ENCODE data around the gene GIMAP2.

The GIMAP2 gene

GRCh38 chr7:150737265-150738055, 52.0 kb downstream of the GIMAP2 start, which contains the start of gene GIMAP5:
Gene GIMAP5, plus strand, starts transcription at chr7:150737418. Its CDS starts 3,467 bp downstream, at chr7:150740885.
- Histone ChIP-seq H3K27ac (no peak within 1 kb of the TSS), H3K27me3 (peaks cover 19% of the 10 kb centered on the region), H3K9me3 (no peaks in the 10 kb centered on the region), H3K4me3 (ENCODE audit: low read depth in 1 of 2, low read length in 1 of 2) (no peak within 1 kb of the TSS), H3K36me3 (no peaks in the 10 kb centered on the region), H3K4me1 (ENCODE audit: control insufficient read depth in 1 of 2, insufficient read depth in 1 of 2, low read depth in 1 of 2, low read length in 1 of 2) (peaks cover 9 to 10% of the 10 kb centered on the region in 2 experiments)
- no peak for TF ChIP-seq CTCF (IDR thresholded peaks at IDR 0.05)

- peaks cover 19% of the 10 kb centered on the region for H3K27me3 ChIP-seq
- TF ChIP-seq CTCF (IDR thresholded peaks at IDR 0.05), result no peak
- H3K4me1 ChIP-seq (ENCODE audit: control insufficient read depth in 1 of 2, insufficient read depth in 1 of 2, low read depth in 1 of 2, low read length in 1 of 2), result peaks cover 9 to 10% of the 10 kb centered on the region in 2 experiments
- no peak overlapping the region for H3K27ac ChIP-seq
- H3K9me3 ChIP-seq, result no peaks in the 10 kb centered on the region
- H3K36me3 ChIP-seq, result no peaks in the 10 kb centered on the region
- H3K4me3 ChIP-seq (ENCODE audit: low read depth in 1 of 2, low read length in 1 of 2), result no peak overlapping the region
These were observed 52.6 kb downstream of the GIMAP2 start for GRCh38 chr7:150738092-150738491.

- Histone ChIP-seq H3K9me3 (no peaks in the 10 kb centered on the region), H3K27ac (no peak overlapping the region), H3K27me3 (peaks cover 19% of the 10 kb centered on the region), H3K36me3 (no peaks in the 10 kb centered on the region), H3K4me3 (ENCODE audit: low read depth in 1 of 2, low read length in 1 of 2) (no peak overlapping the region), H3K4me1 (ENCODE audit: control insufficient read depth in 1 of 2, insufficient read depth in 1 of 2, low read depth in 1 of 2, low read length in 1 of 2) (peaks cover 9 to 10% of the 10 kb centered on the region in 2 experiments)
- TF ChIP-seq CTCF (IDR thresholded peaks at IDR 0.05), result no peak
These were observed 53.1 kb downstream of the GIMAP2 start for GRCh38 chr7:150738591-150739001.

- H3K27ac ChIP-seq, result no peak overlapping the region
- no peak overlapping the region for H3K4me3 ChIP-seq (ENCODE audit: low read depth in 1 of 2, low read length in 1 of 2)
- H3K4me1 ChIP-seq (ENCODE audit: control insufficient read depth in 1 of 2, insufficient read depth in 1 of 2, low read depth in 1 of 2, low read length in 1 of 2), result peaks cover 9 to 10% of the 10 kb centered on the region in 2 experiments
- no peaks in the 10 kb centered on the region for H3K36me3 ChIP-seq
- no peak for TF ChIP-seq CTCF (IDR thresholded peaks at IDR 0.05)
- H3K9me3 ChIP-seq, result no peaks in the 10 kb centered on the region
- peaks cover 19% of the 10 kb centered on the region for H3K27me3 ChIP-seq
These were observed 53.5 kb downstream of the GIMAP2 start for GRCh38 chr7:150739033-150739432.

GRCh38 chr7:150740053-150740452, 54.5 kb downstream of the GIMAP2 start:
- Histone ChIP-seq H3K27me3 (peaks cover 19% of the 10 kb centered on the region), H3K9me3 (no peaks in the 10 kb centered on the region), H3K4me3 (ENCODE audit: low read depth in 1 of 2, low read length in 1 of 2) (no peak overlapping the region), H3K4me1 (ENCODE audit: control insufficient read depth in 1 of 2, insufficient read depth in 1 of 2, low read depth in 1 of 2, low read length in 1 of 2) (peaks cover 9 to 10% of the 10 kb centered on the region in 2 experiments), H3K27ac (no peak overlapping the region), H3K36me3 (no peaks in the 10 kb centered on the region)
- TF ChIP-seq CTCF (IDR thresholded peaks at IDR 0.05), result no peak

Data from neutrophil (primary cell).